NCI-H1417 treated with DMSO at 0.1 percent for 48 hours (cell line): ENCODE results near the gene NELFCD.
"Not testable (repeated sequence)": the region's sequence is repeated elsewhere in the genome, so short reads cannot be mapped to it uniquely, and the experiment has no call there.

Experiments used
- DNase-seq: peaks from one replicate; lab custom pipeline; 2025; lab: John Stamatoyannopoulos, UW

Gene NELFCD

GRCh38 chr20:59010321-59010994 lies 29.4 kb downstream of the NELFCD start:
- DNase-seq, result no peak

GRCh38 chr20:59010995-59011873 lies 30.2 kb downstream of the NELFCD start:
- no peak for DNase-seq

GRCh38 chr20:59011874-59012157 lies 30.8 kb downstream of the NELFCD start:
- not testable (repeated sequence) for DNase-seq

DNA sequence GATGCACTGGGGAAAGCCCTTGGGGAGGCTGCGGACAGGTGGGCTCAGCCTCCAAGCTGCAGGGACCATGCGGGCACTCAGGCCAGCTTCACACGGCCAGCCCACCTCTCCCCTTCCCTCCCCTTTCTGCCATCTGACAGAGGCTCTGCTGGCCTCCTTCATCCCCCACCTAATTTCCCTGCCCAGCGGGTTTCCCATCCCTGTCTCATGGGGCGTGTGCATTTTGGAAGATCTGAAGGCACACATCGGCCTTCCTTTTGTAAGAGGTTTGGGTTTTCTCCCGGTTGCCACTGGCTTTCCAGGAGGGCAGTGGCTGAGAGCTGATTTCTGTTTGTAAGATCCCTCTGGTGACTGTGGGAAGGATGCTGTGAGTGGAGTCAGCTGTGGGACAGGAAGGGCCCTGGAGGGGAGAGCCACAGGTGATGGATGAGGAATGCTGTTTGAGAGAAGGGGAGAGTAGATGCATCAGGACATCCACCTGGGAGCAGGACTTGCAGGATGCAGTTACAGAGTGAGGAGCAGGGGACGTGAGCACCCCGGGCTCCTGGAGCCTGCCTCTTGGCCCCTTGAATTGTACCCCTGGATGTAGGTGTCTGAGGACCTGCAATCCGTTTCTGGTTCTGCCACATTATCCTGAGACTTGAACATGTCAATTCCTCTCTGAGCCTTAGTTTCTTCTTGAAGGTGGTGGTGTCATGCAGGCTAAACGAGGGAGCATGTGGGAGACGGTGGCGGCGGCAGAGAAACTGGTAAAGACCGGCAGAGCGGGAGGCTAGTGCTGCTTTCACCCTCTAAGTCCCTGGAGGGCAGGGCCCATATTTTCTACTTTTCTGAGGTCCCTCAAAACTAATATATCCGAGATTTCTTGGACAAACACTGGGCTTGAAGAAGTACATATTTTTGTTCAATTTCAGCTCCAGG lies 32.2 kb downstream of the NELFCD start:
- no peak for DNase-seq

DNA sequence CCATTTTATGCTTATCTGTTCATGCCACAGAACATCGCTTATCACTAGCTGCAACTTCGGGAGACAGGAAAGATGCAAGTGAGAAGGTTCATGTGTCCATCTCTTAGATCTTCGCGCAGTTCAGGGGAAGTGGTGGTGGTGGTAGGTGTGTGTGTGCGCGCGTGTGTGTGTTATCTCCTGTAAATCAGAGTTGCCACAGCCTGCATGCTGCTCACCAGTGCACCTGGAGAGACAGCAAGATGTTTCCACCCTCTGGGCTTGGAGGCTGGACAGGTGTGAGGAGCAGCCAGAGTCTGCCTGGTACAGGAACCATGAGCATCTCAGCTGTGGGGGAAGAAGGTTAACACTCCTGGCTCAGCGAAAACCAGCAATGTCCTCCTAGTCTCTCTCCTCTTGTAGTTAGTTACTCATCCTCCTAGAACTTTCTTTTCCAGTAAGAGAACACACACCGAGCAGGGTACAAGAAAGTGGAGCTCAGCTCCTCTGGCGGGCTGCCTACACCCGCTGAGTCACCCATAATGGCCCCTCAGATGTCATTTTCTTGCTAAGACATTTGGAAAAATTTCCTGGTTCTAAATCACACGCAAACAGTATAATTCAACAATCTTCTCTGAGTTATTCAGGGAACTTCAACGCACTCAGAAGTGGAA lies 33.0 kb downstream of the NELFCD start:
- no peak for DNase-seq

GRCh38 chr20:59014680-59015389 lies 33.8 kb downstream of the NELFCD start:
- no peak for DNase-seq

DNA sequence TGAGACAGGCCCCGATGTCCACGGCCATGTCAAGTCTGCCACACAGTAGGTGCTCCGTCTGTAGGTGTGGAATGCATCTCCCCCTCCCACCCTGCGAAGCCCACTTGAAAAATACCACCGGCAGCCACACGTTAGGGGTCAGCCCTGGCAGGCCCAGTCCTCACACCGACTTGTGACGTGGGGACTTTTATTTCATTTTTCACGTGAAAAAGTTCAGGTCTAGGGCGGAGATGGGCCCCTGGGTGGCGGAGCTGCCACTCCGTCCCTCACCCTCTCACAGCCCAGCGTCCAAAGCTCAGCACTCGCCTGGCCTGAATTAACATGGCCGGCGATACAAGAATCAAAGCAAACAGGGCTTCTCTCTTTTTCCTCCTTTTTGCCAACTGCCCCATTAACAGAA lies 34.4 kb downstream of the NELFCD start:
- DNase-seq, result no peak

DNA sequence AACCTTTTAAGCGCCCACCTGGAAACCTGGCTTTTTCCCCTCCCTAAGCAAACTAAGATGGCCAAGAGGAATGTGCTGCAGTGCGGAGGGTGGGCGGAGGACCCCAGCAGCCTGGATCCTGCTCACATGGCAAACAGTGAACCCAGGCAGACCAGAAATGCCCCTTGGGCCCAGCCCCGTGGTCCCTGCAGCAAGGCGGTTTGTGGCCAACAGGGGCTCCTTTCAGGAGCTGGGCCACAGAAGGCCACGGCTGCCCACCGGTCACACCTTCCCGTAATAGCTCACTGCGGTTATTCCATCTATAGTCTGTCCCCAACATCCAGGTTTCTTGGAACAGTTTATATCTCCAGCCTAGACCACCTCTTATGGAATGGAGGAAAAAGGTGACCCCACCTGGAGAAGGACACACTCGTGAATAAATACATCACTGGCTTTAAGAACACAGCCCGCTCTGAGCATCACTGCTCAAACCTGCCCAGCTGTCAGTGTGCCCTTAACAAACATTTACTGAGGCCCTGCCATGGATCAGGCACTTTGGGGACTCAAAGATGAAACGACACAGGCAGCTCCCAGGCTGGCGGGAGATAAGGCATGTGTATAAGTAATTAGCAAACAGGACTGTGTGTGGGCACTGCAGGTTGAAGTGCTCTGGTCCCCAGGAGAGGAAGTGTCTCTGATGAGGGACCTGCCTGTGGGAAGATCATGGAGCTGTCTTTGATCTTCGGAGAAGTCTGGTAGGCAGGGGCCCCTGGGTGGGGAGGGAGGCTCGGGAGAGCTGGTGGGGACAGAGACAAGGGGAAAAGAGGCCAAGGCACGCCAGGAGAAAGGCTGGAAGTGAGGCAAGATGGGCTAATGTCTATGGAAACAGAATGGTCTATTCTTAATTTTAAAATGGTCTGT lies 35.0 kb downstream of the NELFCD start:
- no peak for DNase-seq

DNA sequence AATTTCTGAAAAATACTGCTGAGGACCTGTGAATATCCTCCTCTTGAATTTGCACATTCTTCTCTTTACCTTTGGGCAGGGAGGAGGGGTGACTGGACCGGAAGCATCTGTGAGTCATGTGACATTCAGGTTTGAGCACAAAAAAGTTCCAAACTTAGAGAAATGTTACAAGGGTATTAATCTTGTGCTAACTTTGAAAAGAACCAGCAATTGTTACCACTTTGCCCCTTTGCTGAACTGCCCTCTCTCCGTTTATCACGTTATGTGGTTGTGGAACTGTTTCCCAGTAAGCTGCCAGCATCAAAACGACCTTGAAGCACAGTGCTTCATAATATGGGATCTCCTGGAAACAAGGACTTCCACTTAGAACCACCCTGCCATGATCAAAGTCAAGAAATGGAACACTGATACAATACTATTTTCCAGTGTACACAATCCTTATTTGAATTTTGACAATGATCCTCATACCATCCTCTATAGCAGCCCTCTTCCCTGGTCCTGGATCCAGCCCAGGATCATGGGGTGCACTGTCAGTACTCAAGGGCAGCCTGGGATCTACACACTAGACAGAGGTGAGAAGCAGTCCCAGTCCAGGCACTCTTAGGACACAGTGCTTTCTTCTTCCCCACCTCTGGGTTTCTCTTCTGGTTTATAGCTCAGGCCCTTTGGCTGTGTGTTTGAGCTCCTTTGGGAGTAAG lies 35.9 kb downstream of the NELFCD start:
- DNase-seq, result no peak

- DNase-seq, result no peak
These were observed 36.6 kb downstream of the NELFCD start for GRCh38 chr20:59017493-59018231.

- no peak for DNase-seq
These were observed 37.8 kb downstream of the NELFCD start for GRCh38 chr20:59018817-59019216.

GRCh38 chr20:59019217-59019616 lies 38.2 kb downstream of the NELFCD start, which contains the start of gene TUBB1:
TSS of gene TUBB1 (plus strand) at chr20:59019429. CDS start at chr20:59019523, 94 bp downstream.
- DNase-seq, result no peak

GRCh38 chr20:59020938-59021551 lies 40.0 kb downstream of the NELFCD start:
- DNase-seq, result no peak

DNA sequence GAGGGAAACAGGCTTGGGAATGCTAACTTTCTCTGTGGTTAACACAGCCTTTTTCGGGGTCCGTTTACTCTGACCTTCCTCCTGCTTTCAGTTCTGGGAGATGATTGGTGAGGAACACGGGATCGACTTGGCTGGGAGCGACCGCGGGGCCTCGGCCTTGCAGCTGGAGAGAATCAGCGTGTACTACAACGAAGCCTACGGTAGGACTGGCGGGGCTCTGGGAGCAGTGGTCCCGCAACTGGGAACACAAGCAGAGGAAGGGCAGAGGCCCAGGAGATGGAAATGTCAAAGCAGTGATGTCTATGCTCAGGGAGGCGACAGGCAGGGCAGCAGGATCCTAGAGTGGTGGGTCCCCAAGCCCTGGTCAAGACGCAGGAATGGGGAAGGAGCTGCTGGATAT lies 41.7 kb downstream of the NELFCD start:
- no peak for DNase-seq

- DNase-seq, result no peak
These were observed 42.6 kb downstream of the NELFCD start for GRCh38 chr20:59023616-59024015.

DNA sequence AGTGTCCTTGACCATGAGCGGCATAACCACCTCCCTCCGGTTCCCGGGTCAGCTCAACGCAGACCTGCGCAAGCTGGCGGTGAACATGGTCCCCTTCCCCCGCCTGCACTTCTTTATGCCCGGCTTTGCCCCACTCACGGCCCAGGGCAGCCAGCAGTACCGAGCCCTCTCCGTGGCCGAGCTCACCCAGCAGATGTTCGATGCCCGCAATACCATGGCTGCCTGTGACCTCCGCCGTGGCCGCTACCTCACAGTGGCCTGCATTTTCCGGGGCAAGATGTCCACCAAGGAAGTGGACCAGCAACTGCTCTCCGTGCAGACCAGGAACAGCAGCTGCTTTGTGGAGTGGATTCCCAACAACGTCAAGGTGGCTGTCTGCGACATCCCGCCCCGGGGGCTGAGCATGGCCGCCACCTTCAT lies 43.1 kb downstream of the NELFCD start:
- no peak for DNase-seq

DNA sequence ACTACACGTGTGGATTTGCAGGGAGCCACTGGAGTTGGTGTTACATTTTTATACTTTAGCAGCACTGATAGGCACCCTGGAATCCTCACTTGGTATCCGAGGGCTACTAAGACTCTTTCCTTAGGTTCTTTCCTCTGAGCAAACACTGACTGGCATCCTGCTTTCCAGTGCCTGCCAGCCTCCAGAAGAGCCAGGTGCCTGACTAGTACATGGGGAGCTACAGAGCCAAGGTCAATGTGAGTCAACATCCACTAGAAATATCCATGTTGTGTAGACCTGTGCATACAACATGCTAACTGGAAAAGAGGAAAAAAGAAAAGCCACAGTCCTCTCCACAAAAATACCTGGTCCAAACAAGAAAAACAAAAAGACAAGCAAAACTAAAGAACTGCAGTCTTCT lies 44.0 kb downstream of the NELFCD start:
- no peak for DNase-seq

DNA sequence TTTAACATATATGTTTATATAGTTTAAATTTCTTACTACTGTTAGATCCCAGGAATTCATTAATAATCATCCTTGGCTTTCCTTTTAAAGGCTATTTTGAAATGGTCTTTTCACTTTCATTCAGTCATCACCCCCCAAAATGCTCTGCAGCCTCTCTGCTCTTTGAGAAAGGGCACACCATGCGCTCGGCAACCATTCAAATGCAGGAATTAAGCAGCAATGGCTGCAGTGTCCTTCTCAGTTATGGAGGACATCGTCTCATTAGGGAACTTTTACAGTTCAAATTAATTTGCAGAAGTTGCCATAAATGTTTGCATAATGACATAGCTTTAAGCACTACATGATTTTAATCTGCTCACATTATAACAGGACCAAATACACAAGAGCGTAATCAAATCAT lies 44.5 kb downstream of the NELFCD start:
- DNase-seq, result no peak
